Hematopoietic multipotent progenitor cell treated with erythropoietin and hydrocortisone succinate and interleukin-3 and kit ligand, for 17 days (in vitro differentiated cells): ENCODE results near the gene DOCK1.

Source experiments
- DNase-seq: peaks from one replicate; pipeline ENCODE4 v3.0.0-alpha.2; 2015; ENCODE audit warnings: low spot score

Gene DOCK1

GRCh38 chr10:126953886-126954285 is 48.7 kb downstream of the DOCK1 start:
- no peak for DNase-seq

DNA sequence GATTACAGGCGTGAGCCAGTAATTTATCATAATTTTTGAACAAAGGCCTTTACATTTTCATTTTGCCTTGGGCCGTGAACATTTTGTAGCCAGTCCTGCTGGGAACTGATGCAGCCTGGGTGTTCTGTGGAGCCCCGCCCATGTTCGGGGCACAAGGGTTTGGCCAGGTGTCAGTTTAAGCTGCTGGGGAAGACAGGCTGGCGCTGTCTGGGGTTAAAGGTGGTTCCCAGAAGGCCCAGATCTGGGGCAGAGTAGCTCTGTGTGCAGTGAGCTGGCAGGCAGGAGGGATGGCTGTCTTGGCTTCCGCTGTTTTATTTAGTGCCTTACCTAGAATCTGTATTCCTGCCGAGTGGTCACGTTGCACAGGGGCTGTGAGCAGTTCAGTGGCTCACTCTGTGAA is 50.2 kb downstream of the DOCK1 start:
- no peak for DNase-seq

DNA sequence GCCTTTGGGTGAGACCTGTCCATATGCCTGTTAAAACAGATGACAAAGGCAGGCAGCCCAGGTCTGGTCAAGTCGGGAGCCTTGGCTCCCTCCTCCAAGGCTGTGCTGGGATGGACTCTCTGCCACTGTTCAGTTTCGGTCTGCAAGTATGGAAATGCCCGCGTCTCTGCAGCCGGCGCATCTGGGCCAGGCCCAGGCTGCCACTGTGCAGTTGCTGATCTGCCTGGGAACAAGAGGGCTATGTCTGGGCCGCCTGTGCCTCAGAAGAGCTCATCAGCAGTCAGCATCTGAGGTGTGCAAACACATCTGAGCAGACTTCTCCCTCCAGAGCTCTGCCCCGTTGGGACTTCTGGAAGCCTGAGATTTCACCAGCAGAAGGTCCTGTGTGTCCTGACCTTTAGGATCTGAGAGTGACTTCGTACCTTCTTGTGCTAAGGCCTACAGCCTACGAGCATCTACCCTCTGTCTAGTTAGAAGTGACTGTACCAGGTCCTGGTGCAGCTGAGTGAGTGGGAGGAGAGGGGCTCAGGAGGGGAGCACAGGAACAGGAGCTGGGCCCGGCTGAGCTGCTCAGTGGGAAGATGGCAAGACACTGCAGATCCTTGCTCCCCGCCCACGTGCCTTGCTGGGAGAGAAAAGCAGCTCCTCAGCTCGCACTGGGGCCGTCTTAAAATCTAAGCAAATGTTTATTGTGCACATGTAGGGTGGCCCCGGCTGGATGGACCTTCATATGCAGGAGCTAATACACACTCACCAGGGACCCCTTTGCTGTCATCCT is 50.9 kb downstream of the DOCK1 start:
- no peak for DNase-seq

DNA sequence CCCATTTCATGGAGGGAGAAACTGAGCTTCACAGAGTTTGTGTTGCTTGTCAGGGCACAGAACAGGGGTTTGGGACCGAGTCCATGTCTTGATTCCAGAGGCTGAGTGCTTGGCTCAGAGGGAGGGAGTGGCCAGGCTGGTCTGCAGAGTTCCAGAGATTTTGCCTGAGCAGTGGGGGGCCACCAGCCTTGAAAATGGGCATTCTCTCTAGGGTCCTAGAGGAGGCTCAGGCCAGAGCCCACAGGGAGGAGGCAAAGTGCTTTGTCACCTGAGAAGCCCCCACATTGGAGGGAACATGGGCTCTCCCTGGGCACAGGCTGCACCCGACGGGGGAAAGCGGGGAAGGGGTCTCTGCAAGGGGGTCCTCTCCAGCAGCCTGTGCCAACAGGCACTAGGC is 51.5 kb downstream of the DOCK1 start:
- no peak for DNase-seq

DNA sequence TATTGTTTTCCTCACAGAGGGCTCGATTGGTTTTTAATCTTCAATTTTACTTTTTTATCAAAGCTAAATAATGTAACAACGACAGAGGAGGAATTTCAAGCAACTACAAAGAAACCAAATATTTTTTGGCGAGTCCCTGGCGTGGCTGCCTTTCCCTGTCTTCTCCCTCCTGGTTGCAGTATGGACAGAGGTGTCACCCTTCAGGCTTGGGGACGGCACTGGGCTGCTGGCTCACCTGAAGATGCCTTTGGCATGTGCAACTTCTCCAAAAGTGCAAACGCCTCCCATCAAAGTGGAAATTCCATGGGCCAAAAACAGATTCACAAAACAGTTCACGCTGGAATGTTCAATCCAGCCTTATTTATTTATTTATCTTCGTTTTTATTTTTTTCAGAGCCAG is 51.9 kb downstream of the DOCK1 start:
- DNase-seq = no peak

DNA sequence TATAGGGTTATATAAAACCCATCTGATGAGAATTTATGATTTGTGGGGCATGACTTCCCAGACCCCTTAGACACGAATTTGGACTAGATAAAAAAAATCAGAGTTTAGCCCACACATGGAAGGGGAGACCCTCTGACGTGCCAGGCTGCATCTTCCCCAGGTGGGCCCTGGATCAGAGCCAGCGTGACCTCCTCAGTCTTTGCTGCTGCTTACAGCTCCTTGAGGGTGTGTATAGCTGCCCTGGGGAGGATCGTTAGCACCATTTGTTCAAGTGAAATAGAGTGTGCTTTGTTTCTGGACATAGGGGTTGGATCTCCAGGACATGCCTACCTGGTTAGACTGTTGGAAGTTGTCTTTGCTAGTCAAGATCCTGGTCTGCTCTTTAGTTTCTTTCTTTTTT is 54.2 kb downstream of the DOCK1 start:
- no peak for DNase-seq

- DNase-seq = no peak
Observed at GRCh38 chr10:126959906-126960685, 54.9 kb downstream of the DOCK1 start.

DNA sequence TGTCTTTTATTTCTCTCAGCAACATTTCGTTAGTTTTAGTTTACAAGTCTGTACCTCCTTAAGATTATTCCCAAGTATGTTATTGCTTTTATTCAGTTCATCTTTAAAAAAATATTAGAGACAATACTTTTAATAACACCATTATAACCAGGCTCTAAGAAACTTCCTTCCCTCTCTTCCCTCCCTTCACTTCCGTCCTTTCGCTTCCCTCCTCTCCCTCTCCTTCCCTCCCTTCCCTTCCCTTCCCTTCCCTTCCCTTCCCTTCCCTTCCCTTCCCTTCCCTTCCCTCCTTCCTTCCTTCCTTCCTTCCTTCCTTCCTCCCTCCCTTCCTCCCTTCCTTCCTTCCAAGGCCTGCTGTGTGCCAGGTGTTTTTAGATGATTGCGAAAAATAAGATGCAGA is 58.1 kb downstream of the DOCK1 start:
- DNase-seq = no peak

DNA sequence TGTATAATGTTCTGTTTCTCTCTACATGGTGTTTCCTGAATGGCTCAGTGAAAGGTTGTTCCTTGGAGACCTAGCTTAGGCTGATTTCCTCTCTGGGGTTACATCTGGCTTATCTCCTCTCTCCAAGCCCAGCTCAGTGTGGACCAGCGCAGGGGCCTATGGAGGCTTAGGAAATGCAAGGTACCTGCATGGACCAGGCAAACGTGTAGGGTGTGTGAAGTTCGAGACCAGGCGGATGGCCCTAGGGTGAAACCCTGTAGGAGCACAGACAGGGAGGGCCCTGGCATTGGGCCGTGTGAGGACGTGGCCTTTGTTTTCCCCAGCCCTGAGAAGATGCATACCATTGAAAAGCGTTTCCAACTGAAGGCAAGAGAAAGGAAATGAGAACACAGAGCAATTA is 59.0 kb downstream of the DOCK1 start:
- DNase-seq = no peak

GRCh38 chr10:126966938-126967337 is 61.7 kb downstream of the DOCK1 start:
- no peak for DNase-seq

- no peak for DNase-seq
Observed at GRCh38 chr10:126969310-126969709, 64.1 kb downstream of the DOCK1 start.

DNA sequence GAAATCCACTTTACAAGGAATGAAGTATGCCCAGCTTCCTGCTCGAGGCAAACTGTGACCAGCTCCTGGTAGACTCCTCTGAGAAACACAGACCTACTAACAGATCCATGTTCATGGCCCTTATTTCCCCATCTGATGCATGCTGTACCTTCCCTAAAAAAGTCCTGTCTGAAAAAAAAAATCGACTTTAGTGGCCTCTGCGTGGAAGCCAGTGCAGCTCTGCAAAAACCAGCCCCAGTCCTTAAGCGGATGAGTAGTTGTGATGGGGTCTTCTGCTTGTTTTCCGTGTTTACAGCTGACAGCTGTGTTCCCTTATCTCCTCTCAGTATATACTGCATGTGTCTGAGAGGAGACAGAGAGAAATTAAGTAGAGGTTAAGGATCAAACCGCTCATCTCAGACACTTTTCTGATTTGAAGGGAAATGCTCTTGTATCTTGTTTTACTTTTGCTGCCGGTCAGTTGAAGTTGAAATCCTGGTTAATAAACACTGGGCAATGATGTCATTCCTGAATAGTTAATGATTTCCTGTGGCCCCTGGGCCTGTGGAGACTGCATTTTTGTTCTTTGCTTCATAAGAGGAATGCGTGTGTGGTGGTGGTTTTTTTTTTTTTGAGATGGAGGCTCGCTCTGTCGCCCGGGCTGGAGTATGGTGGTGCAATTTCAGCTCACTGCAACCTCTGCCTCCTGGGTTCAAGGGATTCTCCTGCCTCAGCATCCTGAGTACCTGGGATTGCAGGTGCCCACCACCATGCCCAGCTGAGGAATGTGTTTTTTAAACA is 67.6 kb downstream of the DOCK1 start:
- no peak for DNase-seq

GRCh38 chr10:126975221-126975620 is 70.0 kb downstream of the DOCK1 start:
- DNase-seq = no peak

DNA sequence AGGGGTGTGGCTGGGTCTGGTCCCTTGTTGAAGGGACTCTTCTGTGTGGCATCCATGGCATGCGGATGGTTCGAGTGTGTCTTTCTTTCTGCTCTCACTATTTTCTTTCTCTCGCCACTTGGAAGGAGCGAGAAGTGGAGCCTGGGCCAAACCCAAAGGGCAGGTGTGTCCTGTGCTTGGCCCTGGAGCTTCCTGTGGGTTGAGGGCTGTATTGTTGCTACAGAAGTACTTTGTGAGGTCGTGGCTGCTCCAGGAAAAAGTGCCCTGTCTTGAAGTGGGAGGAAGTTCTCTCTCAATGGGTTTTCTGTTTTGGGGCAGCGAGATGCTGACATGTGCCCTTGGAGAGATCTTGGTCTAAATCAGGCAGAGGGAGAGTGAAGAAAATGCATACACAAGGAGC is 72.0 kb downstream of the DOCK1 start:
- DNase-seq = no peak

DNA sequence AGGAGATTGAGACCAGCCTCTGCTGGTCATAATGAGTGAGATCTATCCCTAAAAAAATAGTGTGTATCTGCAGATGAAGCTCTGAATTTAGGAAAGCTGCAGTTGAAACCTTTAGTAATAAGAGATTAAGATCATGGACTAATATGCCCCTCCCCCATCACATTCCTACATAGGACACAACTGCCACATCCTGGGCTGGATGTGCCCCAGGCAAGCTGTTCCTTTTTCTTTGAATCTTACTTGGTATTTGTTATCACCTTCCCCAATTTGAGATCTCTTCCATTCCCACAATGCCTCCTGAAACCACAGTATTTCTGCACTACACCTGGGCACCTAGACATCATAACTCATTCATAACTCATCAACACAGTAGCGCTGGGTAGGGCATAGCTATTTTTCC is 74.1 kb downstream of the DOCK1 start:
- no peak for DNase-seq

DNA sequence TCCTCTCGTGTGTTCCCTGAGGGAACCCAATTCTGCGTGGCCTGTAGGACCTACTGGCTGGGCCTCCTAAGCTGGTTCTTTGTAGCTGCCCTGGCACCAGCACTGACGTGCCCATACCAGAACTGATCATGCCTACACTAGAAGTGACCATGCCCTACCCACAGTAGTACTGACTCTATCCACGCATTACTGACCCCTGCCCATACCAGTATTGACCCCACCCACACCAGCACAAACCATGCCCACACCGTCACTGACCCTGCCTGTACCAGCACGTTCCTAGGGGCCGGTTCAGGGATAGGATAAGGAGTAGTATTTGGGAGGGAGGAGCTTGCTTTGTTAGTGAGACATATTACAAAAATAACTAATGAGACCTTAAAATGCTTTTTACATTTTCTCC is 88.0 kb downstream of the DOCK1 start:
- no peak for DNase-seq

GRCh38 chr10:126997801-126998590 is 92.8 kb downstream of the DOCK1 start:
- DNase-seq = no peak

GRCh38 chr10:127000598-127000997 is 95.4 kb downstream of the DOCK1 start:
- no peak for DNase-seq

DNA sequence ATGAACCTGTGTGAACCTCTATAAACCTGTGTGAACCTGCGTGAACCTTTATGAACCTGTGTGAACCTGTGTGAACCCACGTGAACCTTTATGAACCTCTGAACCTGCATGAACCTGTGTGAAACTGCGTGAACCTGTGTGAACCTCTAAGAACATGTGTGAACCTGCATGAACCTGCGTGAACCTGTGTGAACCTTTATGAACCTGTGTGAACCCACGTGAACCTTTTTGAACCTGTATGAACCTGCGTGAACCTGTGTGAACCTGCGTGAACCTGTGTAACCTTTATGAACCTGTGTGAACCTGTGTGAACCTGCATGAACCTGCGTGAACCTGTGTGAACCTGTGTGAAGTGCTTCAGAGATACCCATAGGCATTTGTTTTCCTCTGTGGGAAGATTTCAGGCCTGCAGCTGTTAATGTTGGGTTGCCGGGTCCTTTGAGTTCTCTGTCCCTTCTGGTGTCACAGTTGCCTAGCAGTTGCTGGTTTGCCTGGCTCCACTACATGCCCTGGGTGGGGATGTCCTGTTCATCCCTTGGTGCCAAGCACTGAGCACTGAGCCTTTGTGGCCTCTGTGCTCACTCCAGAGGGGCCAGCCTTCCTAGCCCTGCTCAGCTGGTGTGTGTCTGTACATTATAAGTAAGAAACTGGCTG is 97.9 kb downstream of the DOCK1 start:
- no peak for DNase-seq

- DNase-seq = no peak
Observed at GRCh38 chr10:127006453-127006852, 101.2 kb downstream of the DOCK1 start.

GRCh38 chr10:127009366-127009765 is 104.1 kb downstream of the DOCK1 start:
- no peak for DNase-seq

DNA sequence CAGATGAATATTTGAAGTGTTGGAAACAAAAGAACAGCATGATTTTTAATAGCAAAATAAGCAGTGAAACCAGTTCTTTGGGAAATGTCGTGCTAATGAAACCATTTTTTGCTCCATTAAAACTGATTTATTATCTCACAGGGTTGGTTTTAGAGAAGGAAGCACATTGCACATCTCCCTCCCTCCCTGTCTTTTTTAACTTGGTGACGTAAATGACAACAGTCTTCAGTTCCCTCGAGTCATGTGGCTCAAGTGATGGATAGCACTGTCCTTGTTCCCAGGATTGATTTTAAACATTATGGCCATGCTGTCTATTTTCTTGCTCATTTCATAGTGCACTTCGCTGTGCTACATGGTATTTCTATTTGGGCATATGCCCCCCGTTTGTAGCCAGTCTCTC is 105.9 kb downstream of the DOCK1 start:
- no peak for DNase-seq
